Measurements from ENCODE around the gene SLC25A12. TPM values are rescaled to one million over a fixed set of nuclear protein-coding genes. Genes with fewer than 3 reads are reported as not detected.
"Not testable (repeated sequence)": the region's sequence is repeated elsewhere in the genome, so short reads cannot be mapped to it uniquely, and the experiment has no call there.

The SLC25A12 gene
- total RNA-seq, 1 experiment from 2014 or later = 28.8 TPM

DNA sequence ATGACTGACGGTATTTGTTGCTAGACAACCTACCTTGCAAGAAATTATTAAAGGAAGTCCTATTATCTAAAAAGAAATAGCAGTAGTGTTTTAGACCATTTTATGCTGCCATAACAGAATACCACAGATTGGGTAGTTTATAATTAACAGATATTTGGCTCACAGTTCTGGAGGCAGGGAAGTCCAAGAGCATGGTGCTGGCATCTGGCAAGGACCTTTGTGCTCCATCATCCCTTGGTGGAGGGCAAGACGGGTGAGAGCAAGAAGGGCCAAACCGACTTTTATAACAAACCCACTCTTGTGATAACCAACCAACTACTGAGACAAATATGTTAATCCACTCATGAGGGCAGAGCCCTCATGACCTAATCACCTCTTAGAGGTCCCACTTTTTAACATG, 115.5 kb downstream of the SLC25A12 start:
- intact Hi-C loops (cut with micrococcal nuclease; ENCODE audit: unreplicated experiment) = no loop called here
- Histone ChIP-seq H4K20me1 (ENCODE audit: insufficient read depth) (no peaks in the 10 kb centered on the region), H3K4me1 (replicated peaks; ENCODE audit: insufficient read depth) (no peaks in the 10 kb centered on the region), H3K79me2 (ENCODE audit: low read depth) (no peaks in the 10 kb centered on the region), H3K27me3 (ENCODE audit: insufficient read depth, low read depth) (no peaks in the 10 kb centered on the region), H3K4me2 (no peak overlapping the region), H2AFZ (no peak overlapping the region), H3K9me2 (ENCODE audit: insufficient read depth) (no peaks in the 10 kb centered on the region), H3K36me3 (ENCODE audit: low read depth) (0 out of 2 replicates have a peak, but pooled peaks cover 7% of the 10 kb centered on the region), H3F3A (ENCODE audit: insufficient read depth, low read depth) (no peaks in the 10 kb centered on the region; the same call in 1 of the 2 replicates), H3K9me3 (ENCODE audit: insufficient read depth, low read depth) (peaks cover 15% of the 10 kb centered on the region), H3K27ac (no peak overlapping the region), H3K4me3 (no peak overlapping the region)
- CTCF ChIA-PET = no interaction called here
- BruUV-seq (replicated peaks) = no TSS peak
- no peak for TF ChIP-seq EZH2 (IDR thresholded peaks at IDR 0.05; ENCODE audit: low read depth)
- TF ChIP-seq, protein P1, sequence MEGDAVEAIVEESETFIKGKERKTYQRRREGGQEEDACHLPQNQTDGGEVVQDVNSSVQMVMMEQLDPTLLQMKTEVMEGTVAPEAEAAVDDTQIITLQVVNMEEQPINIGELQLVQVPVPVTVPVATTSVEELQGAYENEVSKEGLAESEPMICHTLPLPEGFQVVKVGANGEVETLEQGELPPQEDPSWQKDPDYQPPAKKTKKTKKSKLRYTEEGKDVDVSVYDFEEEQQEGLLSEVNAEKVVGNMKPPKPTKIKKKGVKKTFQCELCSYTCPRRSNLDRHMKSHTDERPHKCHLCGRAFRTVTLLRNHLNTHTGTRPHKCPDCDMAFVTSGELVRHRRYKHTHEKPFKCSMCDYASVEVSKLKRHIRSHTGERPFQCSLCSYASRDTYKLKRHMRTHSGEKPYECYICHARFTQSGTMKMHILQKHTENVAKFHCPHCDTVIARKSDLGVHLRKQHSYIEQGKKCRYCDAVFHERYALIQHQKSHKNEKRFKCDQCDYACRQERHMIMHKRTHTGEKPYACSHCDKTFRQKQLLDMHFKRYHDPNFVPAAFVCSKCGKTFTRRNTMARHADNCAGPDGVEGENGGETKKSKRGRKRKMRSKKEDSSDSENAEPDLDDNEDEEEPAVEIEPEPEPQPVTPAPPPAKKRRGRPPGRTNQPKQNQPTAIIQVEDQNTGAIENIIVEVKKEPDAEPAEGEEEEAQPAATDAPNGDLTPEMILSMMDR (conservative IDR thresholded peaks at IDR 0.05) = no peak
- DNase-seq = no peak
- POLR2A ChIA-PET (ENCODE audit: unreplicated experiment) = no interaction called here

DNA sequence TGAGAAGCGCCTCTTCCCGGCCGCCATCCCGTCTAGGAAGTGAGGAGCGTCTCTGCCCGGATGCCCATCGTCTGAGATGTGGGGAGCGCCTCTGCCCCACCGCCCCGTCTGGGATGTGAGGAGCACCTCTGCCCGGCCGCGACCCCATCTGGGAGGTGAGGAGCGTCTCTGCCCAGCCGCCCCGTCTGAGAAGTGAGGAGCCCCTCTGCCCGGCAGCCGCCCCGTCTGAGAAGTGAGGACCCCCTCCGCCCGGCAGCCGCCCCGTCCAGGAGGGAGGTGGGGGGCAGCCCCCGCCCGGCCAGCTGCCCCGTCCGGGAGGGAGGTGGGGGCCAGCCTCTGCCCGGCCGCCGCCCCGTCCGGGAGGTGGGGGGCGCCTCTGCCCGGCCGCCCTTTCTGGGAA, 119.5 kb downstream of the SLC25A12 start:
- BruUV-seq (replicated peaks); POLR2A ChIA-PET (ENCODE audit: unreplicated experiment); intact Hi-C loops (cut with micrococcal nuclease; ENCODE audit: unreplicated experiment): not testable (repeated sequence)

DNA sequence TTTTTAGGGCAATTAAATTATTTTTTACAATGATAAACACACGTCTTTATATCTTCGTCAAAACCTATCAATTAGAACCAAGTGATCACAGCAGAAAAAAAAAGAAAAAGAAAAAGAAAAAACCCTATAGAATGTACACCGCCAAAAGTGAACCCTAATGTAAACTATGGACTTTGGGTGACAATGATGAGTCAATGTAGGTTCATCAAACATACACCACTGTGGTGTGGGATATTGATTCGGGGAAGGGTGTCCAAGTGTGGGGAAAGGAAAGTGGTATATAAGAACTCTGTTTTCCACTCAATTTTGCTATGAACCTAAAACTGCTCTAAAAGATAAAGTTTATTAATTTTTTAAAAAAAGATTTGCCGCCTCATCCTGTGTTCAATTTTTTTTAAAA, 121.7 kb downstream of the SLC25A12 start:
- Histone ChIP-seq H3K27me3 (ENCODE audit: insufficient read depth, low read depth) (no peaks in the 10 kb centered on the region), H3K9me3 (ENCODE audit: insufficient read depth, low read depth) (peaks cover 10% of the 10 kb centered on the region), H3K4me3 (no peak overlapping the region), H3F3A (ENCODE audit: insufficient read depth, low read depth) (peaks cover 4% of the 10 kb centered on the region), H3K4me2 (no peak overlapping the region), H3K79me2 (ENCODE audit: low read depth) (no peaks in the 10 kb centered on the region), H4K20me1 (ENCODE audit: insufficient read depth) (no peaks in the 10 kb centered on the region), H3K4me1 (replicated peaks; ENCODE audit: insufficient read depth) (no peaks in the 10 kb centered on the region), H3K9me2 (ENCODE audit: insufficient read depth) (no peaks in the 10 kb centered on the region), H2AFZ (no peak overlapping the region), H3K27ac (no peak overlapping the region), H3K36me3 (ENCODE audit: low read depth) (no peaks in the 10 kb centered on the region)
- ChIA-PET POLR2A (ENCODE audit: unreplicated experiment) (no interaction called here), CTCF (no interaction called here)
- DNase-seq = no peak
- intact Hi-C loops (cut with micrococcal nuclease; ENCODE audit: unreplicated experiment) = no loop called here
- no TSS peak for BruUV-seq (replicated peaks)
- no peak for TF ChIP-seq EZH2 (IDR thresholded peaks at IDR 0.05; ENCODE audit: low read depth)

More for the DNA sequence above, 119.5 kb downstream of the SLC25A12 start:
- H3K4me2 ChIP-seq; CTCF ChIA-PET; H3K27me3 ChIP-seq (ENCODE audit: insufficient read depth, low read depth); H3K79me2 ChIP-seq (ENCODE audit: low read depth); H3F3A ChIP-seq (ENCODE audit: insufficient read depth, low read depth); H3K4me1 ChIP-seq (replicated peaks; ENCODE audit: insufficient read depth); H4K20me1 ChIP-seq (ENCODE audit: insufficient read depth); H2AFZ ChIP-seq; DNase-seq; H3K36me3 ChIP-seq (ENCODE audit: low read depth); H3K27ac ChIP-seq; H3K4me3 ChIP-seq; H3K9me2 ChIP-seq (ENCODE audit: insufficient read depth): not testable (repeated sequence)
- H3K9me3 ChIP-seq (ENCODE audit: insufficient read depth, low read depth) = peaks cover 25% of the 10 kb centered on the region

DNA sequence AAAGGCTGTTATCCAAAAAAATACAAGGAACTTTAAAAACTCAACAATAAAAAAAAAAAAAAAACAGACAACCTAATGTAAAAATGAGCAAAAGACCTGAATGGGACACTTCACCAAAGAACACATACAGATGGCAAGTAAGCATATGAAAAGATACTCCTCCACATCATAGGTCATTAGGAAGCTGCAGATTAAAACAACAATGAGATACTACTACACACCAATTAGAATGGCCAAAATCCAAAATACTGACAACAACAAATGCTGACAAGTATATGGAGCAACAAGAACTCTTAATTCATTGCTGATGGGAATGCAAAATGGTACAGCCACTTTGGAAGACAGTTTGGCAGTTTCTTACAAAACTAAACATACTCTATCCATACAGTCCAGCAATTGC, 122.6 kb downstream of the SLC25A12 start:
- Histone ChIP-seq H3K9me3 (ENCODE audit: insufficient read depth, low read depth) (peaks cover 10% of the 10 kb centered on the region), H3K4me2 (no peak overlapping the region), H3K9me2 (ENCODE audit: insufficient read depth) (no peaks in the 10 kb centered on the region), H3K27me3 (ENCODE audit: insufficient read depth, low read depth) (no peaks in the 10 kb centered on the region), H3K27ac (no peak overlapping the region), H3K79me2 (ENCODE audit: low read depth) (no peaks in the 10 kb centered on the region), H3K36me3 (ENCODE audit: low read depth) (no peaks in the 10 kb centered on the region), H3K4me1 (replicated peaks; ENCODE audit: insufficient read depth) (no peaks in the 10 kb centered on the region), H3F3A (ENCODE audit: insufficient read depth, low read depth) (peaks cover 4% of the 10 kb centered on the region), H3K4me3 (no peak overlapping the region), H4K20me1 (ENCODE audit: insufficient read depth) (no peaks in the 10 kb centered on the region), H2AFZ (no peak overlapping the region)
- TF ChIP-seq, protein P1 (conservative IDR thresholded peaks at IDR 0.05) = no peak
- no peak for TF ChIP-seq EZH2 (IDR thresholded peaks at IDR 0.05; ENCODE audit: low read depth)
- CTCF ChIA-PET = no interaction called here
- intact Hi-C loops (cut with micrococcal nuclease; ENCODE audit: unreplicated experiment) = no loop called here
- BruUV-seq (replicated peaks) = no TSS peak
- no peak for DNase-seq
- POLR2A ChIA-PET (ENCODE audit: unreplicated experiment) = no interaction called here

All from PC-9 (cell line).